HuH-7.5 (cell line): ENCODE measurements around the gene DNAJA3.

Source experiments
- DNase-seq: peaks from one replicate; pipeline ENCODE4 v3.0.0; 2011; ENCODE audit warnings: low spot score

Gene DNAJA3

DNA sequence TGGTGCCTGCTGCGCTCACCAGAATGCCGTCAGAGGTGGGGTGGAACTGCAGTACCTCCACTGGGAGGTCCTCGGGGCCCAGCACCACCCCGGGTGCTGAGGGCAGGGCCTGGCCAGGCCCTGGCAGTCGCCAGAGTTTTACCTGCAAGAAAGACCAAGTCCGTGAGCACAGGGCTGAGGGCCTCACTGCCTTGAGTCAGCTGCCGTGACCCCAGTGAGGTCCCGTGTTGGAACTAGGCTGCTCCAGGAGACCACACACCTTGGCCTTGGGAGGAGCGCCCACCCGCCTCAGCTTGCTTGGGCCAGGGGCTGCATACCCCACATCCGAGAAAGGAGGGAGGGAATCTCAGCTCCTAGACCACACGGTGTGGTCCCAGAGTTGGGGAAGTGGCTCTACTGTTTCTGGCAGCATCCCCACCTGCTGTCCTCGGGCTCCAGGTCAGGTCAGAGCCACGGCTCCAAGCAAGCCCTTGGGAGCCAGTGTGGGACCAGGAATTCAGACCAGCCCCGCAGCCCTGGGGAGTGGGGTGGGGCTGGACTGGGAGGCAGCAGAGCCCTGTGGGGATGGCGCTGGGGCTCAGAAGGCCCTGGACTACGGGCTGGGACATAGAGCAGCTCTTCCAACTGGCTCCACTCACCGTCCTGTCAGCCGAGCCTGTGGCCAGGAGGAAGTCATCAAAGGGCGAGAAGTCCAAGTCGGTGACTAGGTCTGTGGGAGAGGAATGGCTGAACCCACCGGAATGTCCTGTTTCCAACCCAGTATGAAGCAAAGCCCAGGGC, 17.9 kb upstream of the DNAJA3 start:
- no peak for DNase-seq

DNA sequence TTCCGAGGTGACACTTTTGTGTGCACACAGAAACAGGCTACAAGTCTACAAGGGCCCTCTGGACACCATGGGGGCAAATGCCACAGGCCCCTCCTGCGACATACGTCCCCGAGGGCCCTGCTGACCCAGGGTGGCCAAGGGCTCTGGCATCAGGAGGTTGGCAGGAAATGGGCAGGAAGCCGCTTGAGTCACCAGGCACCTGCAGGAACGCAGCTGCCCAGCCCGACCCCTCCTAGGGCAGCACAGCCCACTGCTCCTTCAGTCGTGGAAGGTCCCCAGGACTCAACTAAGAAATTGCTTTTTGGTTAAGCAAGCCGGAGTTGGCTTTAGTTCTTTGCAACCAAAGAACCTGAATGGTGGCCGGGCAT, 17.4 kb upstream of the DNAJA3 start:
- no peak for DNase-seq

DNA sequence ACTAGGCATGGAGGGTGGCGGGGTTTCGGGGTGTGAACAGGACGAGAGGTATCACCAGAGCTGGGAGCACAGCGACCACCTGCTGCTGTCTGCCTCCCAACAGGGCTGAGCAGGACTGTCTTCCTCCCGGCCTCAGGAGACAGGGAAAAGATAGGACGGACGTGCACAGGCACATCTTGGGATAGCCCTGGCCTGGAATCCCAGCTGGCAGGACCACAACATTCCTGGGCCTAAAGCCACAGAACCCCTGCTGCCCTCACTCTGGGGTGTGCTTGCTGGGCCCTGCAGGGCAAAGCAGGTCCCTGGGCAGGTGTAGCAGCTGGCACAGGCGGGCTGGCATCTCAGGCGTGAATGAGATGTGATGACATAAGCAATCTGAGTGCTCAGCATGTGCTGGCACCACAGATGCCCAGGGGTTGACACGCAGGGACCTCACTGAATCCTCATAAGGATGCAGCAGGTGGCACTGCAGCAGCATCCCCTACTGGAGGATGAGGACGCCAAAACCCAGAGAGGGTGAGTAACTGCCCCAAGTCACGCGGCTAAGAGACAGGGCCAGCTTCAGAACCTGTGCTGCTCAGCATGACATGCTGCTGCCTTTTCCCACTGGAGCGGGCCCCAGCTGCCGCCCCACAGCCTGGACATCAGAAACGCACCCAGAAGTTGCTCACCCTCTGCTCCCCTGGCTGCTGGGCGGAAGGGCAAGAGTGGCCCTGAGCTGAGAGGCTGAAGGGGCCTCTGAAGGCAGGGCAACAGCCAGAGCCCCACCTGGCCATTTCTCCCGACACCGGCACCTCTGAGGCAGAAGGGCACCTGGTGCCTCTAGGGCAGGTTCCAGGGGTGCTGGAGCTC, 16.4 kb upstream of the DNAJA3 start:
- DNase-seq: no peak

DNA sequence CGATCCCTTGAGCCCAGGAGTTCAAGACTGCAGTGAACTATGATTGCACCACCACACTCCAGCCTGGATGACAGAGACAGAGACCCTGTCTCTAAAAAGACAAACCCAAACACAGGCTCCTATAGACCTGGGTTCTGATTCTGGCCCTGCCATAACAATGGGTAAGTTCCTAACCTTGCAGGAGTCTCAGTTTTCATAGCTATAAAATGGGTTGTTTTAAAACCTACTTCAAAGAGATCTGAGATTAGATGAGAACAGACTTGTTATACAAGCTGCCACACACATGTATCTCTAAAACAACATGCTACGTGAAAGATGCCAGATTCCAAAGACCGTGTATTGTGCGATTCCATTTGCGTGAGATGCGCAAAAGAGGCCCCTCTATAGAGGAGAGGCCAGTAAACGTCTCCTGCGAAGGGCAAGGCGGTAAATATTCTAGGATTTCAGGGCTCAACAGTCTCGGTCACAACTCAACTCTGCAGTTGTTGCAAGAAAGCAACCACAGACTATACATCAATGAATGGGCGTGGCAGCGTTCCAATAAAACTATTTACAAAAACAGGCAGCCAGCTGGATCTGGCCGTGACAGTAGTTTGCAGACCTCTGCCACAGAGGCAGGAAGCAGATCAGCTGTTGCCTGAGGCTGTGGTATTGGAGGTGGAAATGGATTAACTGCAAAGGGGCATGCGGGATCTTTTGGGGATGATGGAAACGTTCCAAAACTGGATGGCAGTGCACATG, 15.2 kb upstream of the DNAJA3 start:
- DNase-seq: no peak

DNA sequence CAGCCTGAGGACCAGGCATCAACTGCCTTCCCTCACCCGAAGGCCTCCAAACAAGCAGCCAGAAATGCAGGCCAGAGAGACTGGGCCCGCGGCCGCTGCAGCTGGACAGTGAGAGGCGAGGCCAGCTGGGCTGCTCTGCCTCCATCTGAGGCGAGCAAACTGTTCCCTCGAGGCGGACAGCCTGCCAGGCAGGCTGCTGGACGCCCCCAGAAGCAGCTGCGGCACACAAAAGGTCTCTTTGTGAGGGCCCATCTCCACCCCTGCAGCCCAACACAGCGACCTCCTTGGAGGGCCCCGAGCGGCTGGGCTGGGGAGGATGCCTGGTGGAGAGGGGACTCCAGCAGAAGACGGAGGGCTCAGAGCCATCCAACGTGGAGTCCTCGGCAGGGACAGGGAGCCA, 14.0 kb upstream of the DNAJA3 start:
- no peak for DNase-seq

DNA sequence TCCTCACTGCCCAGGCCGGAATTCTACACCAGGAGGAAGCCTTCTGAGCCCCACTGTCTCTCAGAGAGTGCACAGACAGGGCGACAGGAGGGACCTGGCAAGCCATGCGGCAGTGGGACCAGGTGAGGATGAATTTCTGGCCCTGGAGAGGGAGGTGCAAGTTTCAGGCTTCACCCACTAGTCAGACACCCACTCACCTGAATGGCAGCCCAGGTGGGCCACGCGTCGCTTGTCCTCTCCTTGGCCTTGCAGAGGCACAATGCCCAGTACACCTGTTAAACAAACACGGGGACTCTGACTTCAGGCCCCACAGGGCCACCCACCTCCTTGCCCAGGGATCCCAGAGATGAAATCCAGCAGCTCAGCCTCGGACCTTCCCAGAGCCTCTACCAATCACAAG, 13.5 kb upstream of the DNAJA3 start:
- DNase-seq: no peak

DNA sequence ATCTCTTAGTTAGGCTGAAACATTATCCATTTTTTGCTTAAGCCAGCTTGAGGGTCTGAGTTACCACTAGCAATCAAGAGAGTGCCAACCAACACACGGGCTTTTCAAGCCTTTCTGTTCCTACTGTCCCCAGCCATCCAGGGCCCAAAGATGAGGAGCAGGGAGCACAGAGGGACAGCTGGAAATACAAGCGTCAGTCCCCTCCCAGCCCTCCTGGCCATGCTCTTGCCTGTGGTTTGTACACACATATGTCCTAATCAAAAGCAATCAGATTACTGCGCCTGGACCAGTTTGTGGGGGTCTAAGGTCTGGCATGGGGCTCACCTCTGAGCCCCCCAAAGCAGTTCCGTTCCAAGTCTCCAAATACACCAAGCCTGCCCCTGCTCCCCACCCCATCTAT, 12.8 kb upstream of the DNAJA3 start:
- no peak for DNase-seq

DNA sequence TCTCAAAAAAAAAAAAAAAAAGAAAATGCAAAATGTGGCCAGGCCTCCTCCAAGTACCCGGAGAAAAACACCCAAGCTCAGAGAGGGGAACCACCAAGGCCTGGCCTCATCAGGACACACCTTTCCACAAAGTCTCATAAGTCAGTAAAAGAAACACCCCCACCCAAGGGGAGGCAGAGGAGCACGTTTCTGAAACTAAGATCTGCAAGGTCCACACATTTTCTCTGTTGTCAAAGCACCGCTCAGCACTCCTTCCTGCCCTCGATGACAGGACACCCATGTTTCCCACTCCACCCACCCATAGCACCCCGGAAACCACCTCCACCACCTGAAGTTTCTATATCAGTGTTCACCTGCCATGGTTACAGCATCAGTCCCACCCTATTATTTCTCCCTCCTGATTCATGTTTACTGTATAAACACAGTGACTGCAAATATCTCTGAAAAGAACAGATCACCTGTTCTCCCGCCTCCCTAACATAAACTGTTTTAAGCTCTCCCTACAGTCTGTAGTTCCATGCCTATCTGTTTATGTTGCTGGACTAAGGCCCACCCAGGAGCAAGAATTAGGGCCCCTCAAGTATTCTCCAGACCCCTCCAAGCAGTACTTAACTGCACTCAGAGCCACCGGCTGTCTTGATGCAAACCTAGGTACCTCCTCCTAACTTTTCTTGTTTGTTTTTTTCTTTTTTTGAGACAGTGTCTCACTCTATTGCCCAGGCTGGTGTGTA, 11.3 kb upstream of the DNAJA3 start:
- no peak for DNase-seq

DNA sequence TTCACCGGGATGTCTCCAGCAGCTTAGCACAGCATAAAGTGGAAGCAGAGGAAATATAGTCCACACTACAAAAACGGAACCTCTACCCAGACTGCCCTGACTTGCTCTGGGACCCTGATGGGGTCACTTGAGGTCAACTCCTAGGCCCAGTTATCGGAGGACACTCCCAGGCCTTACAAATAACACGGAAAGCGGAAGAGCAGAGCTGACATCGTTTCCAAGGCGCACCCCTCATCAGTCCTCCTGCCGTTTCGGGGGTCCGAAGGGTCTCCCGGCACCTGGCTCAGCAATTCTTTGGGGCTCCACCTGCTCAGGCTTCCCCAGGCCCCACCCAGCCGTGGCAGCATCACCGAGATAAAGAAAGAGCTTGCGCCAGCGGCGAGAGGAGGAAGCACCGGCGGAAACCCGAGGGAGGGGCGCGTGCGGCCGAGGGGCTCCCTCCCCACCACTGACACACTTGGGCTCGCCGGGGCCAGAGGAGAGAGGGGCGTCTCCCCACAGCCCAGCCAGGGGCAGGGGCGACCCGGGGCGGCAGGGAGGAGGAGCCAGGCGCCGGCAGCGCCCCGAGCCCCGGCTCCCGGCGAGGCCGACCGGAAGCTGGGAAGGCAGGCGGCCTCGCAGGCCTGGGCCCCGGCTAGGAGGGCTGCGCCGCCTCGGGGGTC, 10.0 kb upstream of the DNAJA3 start:
- DNase-seq: no peak

DNA sequence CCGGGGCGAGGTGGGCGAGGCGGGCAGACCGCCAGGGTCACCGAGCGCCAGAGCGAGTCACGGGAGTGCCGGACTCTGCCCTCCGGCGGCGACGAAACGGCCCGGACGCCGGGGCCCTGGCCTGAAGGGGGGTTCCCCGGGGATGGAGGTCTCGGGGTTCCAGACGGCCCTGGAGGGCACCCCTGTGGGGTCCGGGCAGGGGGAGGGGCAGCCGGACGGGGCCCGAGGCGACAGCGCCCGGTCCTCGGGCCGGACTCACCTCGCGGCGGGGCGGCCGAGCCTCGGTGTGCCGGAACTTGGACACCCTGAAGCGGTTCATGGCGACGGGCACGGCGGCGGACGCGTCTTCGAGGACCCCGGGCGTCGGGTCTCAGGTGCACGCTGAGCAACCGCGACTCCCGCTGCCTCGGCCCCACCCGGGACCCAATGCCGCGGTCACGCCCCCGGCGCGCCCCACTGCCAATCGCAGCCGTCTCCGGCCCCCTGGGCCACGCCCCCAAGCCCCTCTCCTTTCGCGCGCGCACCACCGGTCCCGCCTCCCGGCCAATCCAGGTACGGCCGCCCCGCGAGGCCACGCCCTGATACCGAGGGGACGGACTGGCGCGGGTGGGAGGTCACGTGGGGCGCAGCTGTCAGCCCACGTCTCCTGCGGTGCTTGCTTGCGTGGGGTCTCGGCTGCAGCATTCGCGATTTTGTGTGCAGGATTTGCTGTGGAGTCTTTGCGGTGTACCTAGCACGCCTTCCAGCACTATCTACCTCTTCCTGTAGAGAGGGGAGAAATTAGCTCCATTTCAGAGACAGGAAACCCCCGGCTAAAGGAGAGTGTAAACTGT, 9.3 kb upstream of the DNAJA3 start, which contains the start of gene CORO7:
Gene CORO7 (minus strand): TSS at position 397 of the 833 bp plus-strand sequence. CDS start 78 bp downstream, at position 319.
- peak; percentile 90 for DNase-seq

DNA sequence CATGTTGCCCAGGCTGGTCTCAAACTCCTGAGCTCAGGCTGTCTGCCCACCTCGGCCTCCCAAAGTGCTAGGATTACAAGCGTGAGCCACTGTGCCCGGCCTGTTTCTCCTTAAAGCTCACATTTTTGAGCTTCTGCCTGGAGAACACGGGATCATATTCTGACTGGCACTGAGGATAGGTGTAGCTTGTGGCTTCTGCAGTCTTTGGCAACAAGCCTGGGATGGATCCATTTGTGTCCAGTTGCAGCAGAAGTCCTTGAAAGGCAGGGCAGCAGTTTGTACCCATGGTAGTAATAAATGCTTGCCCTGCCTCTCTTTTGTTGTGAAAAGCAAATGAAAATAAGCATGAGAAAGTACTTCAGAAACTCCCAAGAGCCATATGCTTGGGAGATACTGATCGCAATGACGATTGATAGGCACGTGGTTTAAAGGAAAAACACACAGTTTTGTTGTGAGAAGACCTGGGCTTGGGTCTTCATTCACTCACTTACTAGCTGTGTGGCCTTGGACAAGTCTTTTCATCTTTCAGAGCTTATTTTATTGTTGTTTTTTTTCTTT, 6.2 kb upstream of the DNAJA3 start:
- DNase-seq: no peak

DNA sequence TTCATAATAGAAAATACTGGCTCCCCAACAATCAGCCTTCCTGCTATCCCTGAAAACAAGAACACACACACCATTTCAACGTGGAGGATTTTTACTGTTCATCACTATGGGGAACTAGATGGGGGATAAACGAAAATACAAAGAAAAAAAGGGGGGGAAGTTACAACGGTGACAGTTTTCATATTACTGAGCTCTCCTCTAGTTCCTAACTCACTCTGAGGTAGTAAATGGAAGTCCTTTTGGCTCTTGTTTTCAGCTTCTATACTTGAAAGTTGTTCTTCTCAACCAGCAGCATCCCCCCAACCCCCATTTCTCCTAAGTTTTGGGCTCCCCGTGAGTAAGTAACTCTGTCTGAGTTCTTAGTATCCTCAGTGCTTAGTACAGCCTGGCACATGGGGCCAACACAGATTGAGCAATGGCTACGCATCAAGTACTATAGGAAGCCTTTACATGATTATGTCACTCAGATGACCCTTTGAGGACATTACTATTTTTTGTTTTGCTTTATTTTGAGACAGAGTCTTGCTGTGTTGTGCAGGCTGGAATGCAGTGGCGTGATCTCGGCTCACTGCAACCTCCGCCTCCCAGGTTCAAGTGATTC, 5.1 kb upstream of the DNAJA3 start:
- DNase-seq: no peak

DNA sequence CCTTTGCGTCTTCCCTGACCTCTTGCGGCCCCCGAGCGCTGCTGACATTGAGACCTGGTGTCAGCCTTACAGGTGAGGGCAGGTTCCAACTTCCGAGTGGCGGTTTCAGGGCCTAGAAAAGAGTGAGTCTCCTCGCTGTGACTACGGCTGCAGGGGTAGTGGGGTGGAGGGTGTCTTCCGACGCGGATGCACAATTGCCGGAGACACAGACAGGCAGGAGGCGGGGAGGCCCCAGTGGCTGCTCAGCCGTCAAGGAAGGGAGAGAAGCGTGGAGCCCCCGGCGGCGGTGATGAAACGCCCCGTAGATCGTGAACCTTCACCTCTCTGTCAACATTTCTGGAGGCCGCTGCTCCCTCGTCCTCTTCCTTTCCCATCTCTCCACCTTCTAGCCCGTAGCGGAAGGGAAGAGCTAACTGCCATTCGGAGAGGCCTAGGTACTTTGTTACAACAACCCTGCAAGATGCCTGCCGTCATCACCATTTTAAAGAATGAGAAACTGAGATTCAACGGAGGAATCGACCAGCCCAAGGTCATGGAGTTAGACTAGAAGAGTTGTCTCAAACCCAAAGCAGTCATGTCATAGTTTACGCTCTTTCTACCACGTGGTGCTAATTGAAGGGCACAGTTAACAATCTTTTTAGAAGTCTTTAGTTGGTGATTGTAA, 485 bp downstream of the DNAJA3 start:
- peak; percentile 56 for DNase-seq

DNA sequence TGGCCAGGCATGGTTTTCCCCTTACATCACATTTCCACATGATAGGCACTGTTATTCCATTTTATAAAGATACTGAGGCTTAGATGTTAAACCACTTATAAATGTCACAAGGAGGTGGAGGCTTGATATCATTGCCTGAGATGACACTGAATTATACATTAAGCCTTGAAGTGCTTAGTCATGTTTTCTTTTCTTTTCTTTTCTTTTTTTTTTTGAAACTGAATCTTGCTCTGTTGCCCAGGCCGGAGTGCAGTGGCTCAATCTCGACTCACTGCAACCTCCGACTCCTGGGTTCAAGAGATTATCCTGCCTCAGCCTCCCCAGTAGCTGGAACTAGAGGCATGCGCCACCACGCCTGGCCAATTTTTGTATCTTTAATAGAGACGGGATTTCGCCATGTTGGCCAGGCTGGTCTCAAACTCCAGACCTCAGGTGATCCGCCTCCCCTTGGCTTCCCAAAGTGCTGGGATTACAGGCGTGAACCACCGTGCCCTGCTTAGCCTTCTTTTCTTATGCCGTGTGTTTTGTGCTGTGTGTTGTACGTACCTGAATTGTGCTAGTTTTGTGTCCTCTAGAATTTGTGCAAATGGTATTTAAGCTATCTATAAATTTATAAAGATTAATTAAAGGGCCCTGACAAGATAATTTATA, 1.2 kb downstream of the DNAJA3 start:
- DNase-seq: no peak

DNA sequence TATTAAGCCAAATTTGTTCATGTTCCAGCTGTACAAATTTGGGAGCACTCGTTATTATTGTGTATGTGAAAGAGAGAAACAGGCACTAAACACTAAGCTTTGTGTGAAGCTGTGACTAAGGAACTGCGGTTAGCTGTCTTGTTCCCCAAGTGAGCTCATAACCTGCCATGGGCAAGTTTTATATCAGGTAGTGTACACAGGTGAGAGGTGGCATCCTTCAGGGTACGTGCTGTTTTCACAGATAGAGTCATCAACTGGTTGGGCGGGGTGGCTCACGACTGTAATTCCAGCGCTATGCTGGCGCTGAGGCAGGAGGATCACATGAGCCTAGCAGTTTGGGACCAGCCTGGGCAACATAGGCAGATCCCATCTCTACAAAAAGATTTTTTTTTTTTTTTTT, 2.8 kb downstream of the DNAJA3 start:
- DNase-seq: no peak

DNA sequence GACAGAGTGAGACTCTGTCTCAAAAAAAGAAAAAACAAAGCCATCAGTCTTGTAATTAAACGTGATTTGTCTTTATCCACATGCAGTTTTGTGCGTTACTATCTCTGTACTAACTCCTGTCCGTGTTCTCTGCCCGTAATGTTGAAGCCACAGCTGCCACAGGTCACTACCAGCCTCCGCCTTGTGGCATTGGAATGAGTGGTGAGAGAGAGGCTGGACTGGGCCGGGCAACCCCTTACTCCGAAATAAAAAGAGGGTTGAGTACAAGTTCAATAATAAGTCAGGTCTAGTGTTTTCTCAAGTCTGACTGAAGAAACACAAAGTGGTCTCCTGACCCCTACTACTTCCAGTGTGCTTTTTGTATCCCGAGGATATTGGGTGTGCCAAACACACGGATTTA, 5.4 kb downstream of the DNAJA3 start:
- no peak for DNase-seq

DNA sequence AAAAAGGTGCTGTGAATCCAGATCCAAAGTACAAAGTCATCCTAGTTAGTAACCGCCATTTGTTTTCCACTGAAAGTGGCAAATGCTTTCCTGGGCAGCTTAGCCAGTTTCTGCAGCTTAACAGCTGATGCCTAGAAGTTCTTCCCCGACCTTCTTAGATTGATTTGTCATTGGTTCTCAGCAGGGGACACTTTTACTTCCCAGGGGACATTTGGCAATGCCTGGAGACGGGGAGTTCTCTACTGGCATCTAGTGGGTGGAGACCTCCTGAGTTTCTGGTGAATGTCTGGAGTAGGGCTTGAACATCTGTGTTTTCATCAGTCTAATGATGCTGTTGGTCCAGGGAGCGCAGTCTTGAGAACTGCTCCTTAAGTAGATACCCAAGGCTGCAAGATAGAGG, 7.6 kb downstream of the DNAJA3 start:
- no peak for DNase-seq

DNA sequence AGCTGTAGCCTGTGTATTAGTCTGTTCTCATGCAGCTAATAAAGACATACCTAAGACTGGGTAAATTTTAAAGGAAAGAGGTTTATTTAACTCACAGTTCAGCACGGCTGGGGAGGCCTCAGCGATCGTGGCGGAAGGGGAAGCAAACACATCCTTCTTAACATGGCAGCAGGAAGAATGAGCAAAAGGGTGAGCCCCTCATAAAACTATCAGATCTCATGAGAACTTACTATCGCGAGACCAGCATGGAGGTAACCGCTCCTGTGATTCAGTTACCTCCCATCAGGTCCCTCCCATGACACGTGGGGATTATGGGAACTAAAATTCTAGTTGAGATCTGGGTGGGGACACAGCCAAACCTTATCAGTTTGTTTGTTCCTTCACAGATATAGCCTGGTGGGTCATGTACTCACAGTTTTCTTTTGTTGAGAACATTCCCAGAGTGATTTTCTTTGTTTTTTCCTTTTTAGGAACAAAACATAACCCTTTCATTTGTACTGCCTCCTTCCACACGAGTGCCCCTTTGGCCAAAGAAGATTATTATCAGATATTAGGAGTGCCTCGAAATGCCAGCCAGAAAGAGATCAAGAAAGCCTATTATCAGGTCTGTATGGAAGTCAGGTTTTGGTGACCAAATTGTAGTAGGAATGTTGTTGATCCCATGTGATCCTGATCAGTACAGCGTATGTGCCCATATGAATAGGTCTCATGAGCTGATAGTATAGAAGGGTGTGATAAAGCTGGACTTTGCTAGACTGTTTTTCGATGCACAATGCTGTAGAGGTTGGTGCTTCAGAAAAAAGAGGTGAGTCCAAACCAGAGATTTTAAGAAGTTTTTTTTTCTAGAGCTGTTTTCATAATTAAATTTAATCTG, 8.5 kb downstream of the DNAJA3 start:
- DNase-seq: no peak
